BLaER1 (cell line): ENCODE data around the gene CCBE1.

Experiments
- H3K27ac ChIP-seq: shearing (Covaris generic); formaldehyde crosslinking; 2 replicates; pipeline ENCODE4 v1.8.1; 2022
- H3K27me3 ChIP-seq: shearing (Covaris generic); formaldehyde crosslinking; 2 replicates; pipeline ENCODE4 v1.8.1; 2022
- H3K36me3 ChIP-seq: shearing (Covaris generic); formaldehyde crosslinking; 2 replicates; pipeline ENCODE4 v1.8.1; 2022
- H3K4me1 ChIP-seq: shearing (Covaris generic); formaldehyde crosslinking; 2 replicates; pipeline ENCODE4 v1.8.1; 2022
- H3K4me2 ChIP-seq: shearing (Covaris generic); formaldehyde crosslinking; 2 replicates; pipeline ENCODE4 v1.8.1; 2022
- H3K4me3 ChIP-seq: shearing (Covaris generic); formaldehyde crosslinking; 2 replicates; pipeline ENCODE4 v1.8.1; 2022
- H3K9ac ChIP-seq: shearing (Covaris generic); formaldehyde crosslinking; 2 replicates; pipeline ENCODE4 v1.8.1; 2022
- H3K9me3 ChIP-seq: shearing (Covaris generic); formaldehyde crosslinking; 2 replicates; pipeline ENCODE4 v1.8.1; 2022
- H4K20me1 ChIP-seq: shearing (Covaris generic); formaldehyde crosslinking; 2 replicates; pipeline ENCODE4 v1.8.1; 2022
- Cebpa-rat ChIP-seq: shearing (Covaris generic); IDR thresholded peaks from 2 replicates; pipeline ENCODE4 v1.8.1; 2022

The CCBE1 gene

DNA sequence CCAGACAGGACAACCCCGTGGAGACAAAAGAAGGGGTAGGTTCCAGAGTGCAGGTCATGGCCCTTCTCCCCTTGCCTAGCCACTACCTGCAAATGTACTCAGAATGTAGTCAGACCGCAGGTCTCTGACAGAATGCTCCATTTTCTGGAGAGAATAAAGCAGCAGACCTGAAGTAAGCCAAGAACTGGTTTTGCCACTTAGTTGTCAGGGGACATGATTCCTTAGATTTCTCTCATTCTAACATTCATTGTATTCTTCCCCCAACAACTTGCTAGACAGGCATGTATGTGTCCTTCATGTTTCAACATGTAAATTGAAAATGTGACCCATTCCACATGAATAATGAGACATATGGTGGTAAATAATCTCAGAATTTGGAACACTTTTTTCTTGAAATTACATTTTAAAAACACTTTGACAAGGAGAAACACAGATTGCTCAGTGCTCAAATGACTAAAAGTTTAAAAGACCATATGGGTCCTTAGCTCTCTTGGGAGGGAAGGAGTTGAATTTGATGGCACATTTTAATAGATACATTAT lies 142.4 kb downstream of the CCBE1 start:
- Histone ChIP-seq H3K9me3 (peaks cover 20% of the 10 kb centered on the region), H3K4me1 (no peaks in the 10 kb centered on the region), H3K36me3 (no peaks in the 10 kb centered on the region), H3K4me2 (no peak overlapping the region), H3K4me3 (no peak overlapping the region), H3K27ac (no peak overlapping the region), H4K20me1 (no peaks in the 10 kb centered on the region), H3K9ac (no peak overlapping the region), H3K27me3 (no peaks in the 10 kb centered on the region)
- TF ChIP-seq Cebpa-rat, result no peak

DNA sequence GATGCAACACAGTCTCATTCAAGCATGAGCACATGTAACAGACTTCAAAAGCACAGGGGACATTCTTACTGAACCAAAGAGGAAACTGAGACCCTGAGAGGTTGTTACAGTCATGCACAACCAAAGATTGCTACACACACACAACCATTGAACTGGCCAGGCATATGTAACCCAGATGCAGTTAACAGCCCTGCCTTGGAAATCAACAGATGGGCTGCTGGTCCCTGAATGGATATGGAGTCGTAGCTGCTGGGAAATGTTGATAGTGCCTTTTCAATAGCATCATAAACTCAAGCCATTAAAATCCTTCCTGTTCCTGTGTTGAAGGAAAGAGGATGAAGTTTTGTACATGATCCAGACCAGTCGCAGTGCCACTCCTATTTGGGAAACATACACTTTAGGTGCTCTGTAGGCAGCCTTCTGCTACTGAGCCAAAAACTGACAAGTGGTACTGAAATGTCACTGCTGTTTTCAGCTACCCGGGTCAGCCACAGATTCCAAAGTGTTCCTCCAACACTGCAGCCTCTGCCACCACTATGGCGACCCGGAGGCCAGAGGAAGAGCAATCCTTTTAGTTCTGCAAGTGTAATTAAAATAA lies 143.9 kb downstream of the CCBE1 start:
- H3K27me3 ChIP-seq, result no peaks in the 10 kb centered on the region
- no peaks in the 10 kb centered on the region for H4K20me1 ChIP-seq
- H3K4me3 ChIP-seq, result no peak overlapping the region
- no peak overlapping the region for H3K9ac ChIP-seq
- TF ChIP-seq Cebpa-rat, result no peak
- no peaks in the 10 kb centered on the region for H3K4me1 ChIP-seq
- H3K27ac ChIP-seq, result no peak overlapping the region
- H3K4me2 ChIP-seq, result no peak overlapping the region
- no peaks in the 10 kb centered on the region for H3K36me3 ChIP-seq
- H3K9me3 ChIP-seq, result peaks cover 17% of the 10 kb centered on the region

DNA sequence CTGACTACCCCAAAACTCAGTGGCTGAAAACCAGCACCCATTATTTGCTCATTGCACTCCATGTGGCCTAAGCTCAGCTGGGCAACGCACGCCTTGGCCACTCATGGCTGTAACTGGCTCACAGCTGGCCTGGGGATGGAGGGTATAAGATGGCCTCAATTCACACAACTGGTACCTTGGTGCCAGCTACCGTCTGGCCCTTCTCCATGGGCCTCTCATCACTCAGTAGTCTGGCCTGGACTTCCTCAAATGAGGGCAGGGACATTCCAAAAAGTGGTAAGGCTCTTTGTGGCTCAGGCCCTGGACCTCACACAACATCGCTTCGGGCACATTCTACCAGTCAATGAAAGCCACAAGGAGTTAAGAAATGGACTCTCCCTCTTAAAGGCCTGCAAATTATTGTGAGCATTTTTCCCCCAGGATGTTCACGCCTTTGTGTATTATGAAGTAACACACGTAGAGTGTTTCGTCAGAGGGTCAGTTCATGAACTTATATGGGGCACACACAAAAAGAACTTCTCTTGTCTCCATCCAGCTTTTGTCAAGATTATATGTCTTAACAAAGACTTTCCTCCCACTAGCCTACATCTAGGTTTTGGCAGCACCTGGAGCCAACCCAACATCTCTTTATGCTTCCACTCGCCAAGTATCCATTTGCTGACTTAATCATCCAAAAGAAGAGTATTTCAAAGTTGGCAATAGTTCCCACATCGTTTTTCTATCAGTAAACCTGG lies 145.2 kb downstream of the CCBE1 start:
- Histone ChIP-seq H3K9me3 (peaks cover 4% of the 10 kb centered on the region), H3K36me3 (no peaks in the 10 kb centered on the region), H3K27me3 (no peaks in the 10 kb centered on the region), H3K4me1 (peaks cover 10% of the 10 kb centered on the region; the same call in 1 of the 2 replicates), H4K20me1 (no peaks in the 10 kb centered on the region), H3K4me2 (no peak overlapping the region), H3K9ac (no peak overlapping the region), H3K27ac (no peak overlapping the region), H3K4me3 (no peak overlapping the region)
- TF ChIP-seq Cebpa-rat, result no peak

DNA sequence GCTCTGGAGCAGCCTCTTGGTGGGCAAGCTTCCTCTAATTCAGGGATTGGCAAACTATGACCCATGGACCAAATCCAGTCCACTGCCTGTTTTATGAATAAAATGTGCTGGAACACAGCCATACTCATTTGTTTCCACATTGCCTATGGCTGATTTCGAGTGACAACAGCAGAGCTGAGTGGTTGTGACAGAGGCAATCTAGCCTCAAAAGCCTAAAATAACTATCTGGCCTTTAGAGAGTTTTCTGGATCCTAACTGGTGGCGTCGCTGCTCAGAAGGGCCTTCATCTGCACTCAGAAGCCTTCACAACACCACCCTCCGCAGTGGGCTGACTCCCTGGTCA lies 147.1 kb downstream of the CCBE1 start:
- H3K27ac ChIP-seq, result no peak overlapping the region
- no peak overlapping the region for H3K4me2 ChIP-seq

DNA sequence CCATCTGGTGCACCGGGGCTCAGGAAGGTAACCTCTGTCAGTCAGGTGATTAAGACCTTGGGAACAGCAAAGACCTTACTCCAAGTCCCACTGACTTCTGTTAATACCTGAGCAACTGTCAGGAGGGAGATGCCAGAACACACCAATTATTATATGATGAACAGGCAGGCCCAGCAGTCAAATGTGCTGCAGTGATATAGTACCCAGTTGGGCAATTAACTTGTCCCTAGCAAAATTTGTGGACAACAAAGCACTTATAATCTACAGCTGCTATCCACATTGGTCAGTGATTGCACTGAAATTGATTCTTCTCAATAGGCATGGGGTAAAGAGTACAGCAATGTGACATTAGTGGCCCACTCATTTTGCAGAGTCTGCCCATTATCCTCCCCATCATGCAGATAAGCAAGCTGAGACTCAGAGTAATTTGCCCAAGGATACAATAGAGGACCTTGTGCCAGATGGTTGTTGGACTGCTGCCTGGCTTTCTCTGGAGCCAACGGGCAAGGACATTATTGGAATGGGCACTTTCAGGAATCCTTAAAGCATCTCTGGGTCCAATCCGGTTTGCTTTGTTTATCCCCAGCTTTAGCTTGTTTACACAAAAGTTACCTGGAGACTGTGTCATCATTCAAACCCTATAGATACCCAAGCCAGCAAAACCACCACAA lies 147.6 kb downstream of the CCBE1 start:
- Histone ChIP-seq H3K9me3 (peaks cover 7% of the 10 kb centered on the region; the same call in 1 of the 2 replicates), H3K27me3 (no peaks in the 10 kb centered on the region), H3K4me3 (no peak overlapping the region), H3K4me2 (no peak overlapping the region), H3K27ac (no peak overlapping the region), H3K9ac (no peak overlapping the region), H4K20me1 (no peaks in the 10 kb centered on the region), H3K4me1 (peaks cover 10% of the 10 kb centered on the region; the same call in 1 of the 2 replicates), H3K36me3 (no peaks in the 10 kb centered on the region)
- TF ChIP-seq Cebpa-rat, result no peak

More for the DNA sequence above, 147.1 kb downstream of the CCBE1 start:
- no peak for TF ChIP-seq Cebpa-rat
- Histone ChIP-seq H3K9me3 (peaks cover 7% of the 10 kb centered on the region; the same call in 1 of the 2 replicates), H3K4me3 (no peak overlapping the region), H4K20me1 (no peaks in the 10 kb centered on the region), H3K4me1 (peaks cover 10% of the 10 kb centered on the region; the same call in 1 of the 2 replicates), H3K36me3 (no peaks in the 10 kb centered on the region), H3K27me3 (no peaks in the 10 kb centered on the region), H3K9ac (no peak overlapping the region)

DNA sequence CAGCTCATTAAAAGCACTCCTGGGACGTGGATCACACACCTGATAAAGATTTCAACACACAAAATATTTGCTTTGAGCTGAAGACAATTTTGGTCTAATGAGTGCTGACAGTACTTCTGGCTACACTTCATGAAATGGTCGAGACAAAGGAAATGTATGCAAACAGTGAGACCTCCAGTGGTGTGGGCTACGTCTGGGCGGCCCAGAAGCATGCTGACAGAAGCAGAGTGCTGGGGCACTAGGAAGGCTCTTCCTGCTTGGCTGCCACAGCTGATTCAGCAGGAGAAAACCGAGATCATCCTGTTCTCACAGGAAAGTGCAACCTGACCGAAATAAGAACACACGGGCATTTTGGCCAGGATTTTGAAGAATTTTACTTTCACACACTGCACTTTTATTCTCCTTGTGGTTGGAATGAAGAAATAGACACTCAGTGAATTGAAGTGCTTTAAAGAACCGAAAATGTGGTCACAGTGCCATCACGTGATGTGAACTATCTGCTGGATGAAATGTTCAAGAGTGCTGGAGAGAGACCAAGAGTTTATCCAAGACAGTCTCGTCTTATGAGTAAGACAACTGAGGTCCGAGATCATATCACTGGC lies 149.5 kb downstream of the CCBE1 start:
- no peak overlapping the region for H3K27ac ChIP-seq
- H3K4me2 ChIP-seq, result peak overlapping the region; percentile 37

DNA sequence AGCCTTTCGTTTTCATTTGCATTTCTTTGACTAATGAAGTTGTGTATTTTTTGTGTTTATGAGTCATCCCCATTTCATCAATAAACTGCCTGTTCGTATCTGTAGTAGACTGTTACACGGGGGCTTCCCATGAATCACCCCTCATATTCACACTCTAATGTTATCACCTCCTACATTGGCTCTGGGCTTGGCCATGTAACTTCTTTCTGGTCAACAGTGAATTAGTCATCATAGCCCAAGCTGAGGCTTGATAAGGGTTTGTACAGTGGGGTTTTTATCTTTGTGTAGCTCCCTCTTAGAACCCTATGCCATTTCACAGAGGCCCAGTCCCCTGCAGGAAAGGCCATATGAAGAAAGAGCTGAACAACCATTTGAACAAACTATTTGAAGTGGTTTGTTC lies 151.0 kb downstream of the CCBE1 start:
- Histone ChIP-seq H3K36me3 (no peaks in the 10 kb centered on the region), H3K9me3 (peaks cover 7% of the 10 kb centered on the region; the same call in 1 of the 2 replicates), H3K27me3 (no peaks in the 10 kb centered on the region), H3K9ac (no peak overlapping the region), H3K4me1 (peaks cover 10% of the 10 kb centered on the region; the same call in 1 of the 2 replicates), H3K4me3 (no peak overlapping the region), H3K4me2 (no peak overlapping the region), H3K27ac (no peak overlapping the region), H4K20me1 (no peaks in the 10 kb centered on the region)
- TF ChIP-seq Cebpa-rat, result no peak

More for the DNA sequence above, 149.5 kb downstream of the CCBE1 start:
- peaks cover 10% of the 10 kb centered on the region; the same call in 1 of the 2 replicates for H3K4me1 ChIP-seq
- H3K9me3 ChIP-seq, result peaks cover 7% of the 10 kb centered on the region; the same call in 1 of the 2 replicates
- TF ChIP-seq Cebpa-rat, result no peak
- H3K4me3 ChIP-seq, result no peak overlapping the region
- H3K27me3 ChIP-seq, result no peaks in the 10 kb centered on the region
- H3K9ac ChIP-seq, result no peak overlapping the region
- H3K36me3 ChIP-seq, result no peaks in the 10 kb centered on the region
- H4K20me1 ChIP-seq, result no peaks in the 10 kb centered on the region

DNA sequence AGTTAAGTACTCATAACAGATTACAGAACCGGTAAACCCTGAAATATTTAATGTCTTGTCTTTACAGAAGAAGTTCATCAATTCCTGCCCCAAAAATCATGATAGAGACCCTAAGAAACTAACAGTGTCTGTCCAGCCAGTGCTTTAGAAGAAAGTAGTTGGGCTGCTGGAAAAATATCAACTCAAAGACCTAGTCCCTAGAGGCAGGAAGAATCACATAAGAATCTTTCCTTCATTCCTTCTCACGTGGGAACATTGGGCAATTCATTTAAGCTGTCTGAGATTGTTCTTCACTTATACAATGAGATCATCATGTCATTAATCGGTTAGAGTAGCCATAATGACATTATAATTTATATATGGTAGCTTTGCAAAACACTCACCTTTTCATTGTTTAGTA lies 156.4 kb downstream of the CCBE1 start:
- no peaks in the 10 kb centered on the region for H3K36me3 ChIP-seq
- H3K9me3 ChIP-seq, result peaks cover 22% of the 10 kb centered on the region; the same call in 1 of the 2 replicates
- H4K20me1 ChIP-seq, result no peaks in the 10 kb centered on the region
- H3K4me2 ChIP-seq, result peak overlapping the region; percentile 0; the same call in 1 of the 2 replicates
- H3K4me1 ChIP-seq, result peaks cover 21% of the 10 kb centered on the region
- no peak for TF ChIP-seq Cebpa-rat
- H3K27ac ChIP-seq, result no peak overlapping the region
- H3K9ac ChIP-seq, result no peak overlapping the region
- H3K27me3 ChIP-seq, result no peaks in the 10 kb centered on the region
- H3K4me3 ChIP-seq, result no peak overlapping the region

DNA sequence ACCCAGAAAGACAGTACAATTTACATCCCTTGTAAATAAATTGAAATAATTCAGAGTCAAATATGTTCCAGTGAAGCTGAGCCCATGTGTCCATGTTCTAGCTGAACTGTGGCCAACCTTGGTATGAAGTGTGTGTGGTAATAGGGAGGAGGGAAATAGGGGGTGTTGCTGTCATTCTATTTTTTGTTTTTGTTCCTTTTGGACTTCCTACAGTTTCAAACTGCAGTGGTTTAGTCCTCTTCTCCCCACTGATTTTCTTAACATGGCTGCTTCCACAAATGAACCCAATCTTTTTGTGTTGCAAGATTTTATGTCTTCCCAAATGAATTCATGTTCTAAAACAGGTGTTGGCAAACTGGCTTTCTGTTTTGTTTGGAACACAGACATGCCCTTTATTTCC lies 156.9 kb downstream of the CCBE1 start:
- Histone ChIP-seq H3K4me2 (peak overlapping the region; percentile 0; the same call in 1 of the 2 replicates), H3K27ac (no peak overlapping the region), H3K4me3 (no peak overlapping the region), H4K20me1 (no peaks in the 10 kb centered on the region), H3K9ac (no peak overlapping the region), H3K36me3 (no peaks in the 10 kb centered on the region), H3K9me3 (peaks cover 18% of the 10 kb centered on the region; the same call in 1 of the 2 replicates), H3K27me3 (no peaks in the 10 kb centered on the region), H3K4me1 (peaks cover 21% of the 10 kb centered on the region)
- no peak for TF ChIP-seq Cebpa-rat
